Central memory CD4-positive, alpha-beta T cell (primary cell): ENCODE data around the gene PRAC1.

Experiments used
- DNase-seq: peaks from one replicate; pipeline ENCODE4 v3.0.0; 2022

The PRAC1 gene

DNA sequence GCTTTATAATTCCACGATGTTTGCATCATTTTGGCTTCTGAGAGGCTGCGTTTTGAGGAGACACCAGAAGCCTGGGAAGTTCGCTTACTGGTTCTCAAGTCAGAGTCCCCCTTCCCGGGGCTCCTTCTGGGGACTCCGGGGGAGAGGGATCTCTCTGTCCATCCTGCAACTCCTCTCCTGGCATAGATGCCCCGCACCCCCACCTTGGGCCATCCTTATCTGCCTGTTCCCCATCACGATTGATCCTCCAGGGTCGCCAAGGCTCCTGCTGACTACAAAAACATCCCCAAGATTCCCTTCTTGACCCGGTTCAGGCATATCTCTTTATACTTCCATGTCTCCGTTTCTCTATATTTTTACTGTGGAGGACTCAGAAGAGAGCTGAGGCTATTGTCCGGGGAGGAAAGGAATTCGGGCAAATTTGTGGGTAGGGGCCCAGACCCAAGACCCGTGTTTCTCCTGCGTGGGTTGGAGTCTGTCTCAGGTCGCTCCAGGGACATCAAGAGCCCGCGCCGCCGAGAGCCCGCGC, 24.7 kb upstream of the PRAC1 start:
- no peak for DNase-seq

DNA sequence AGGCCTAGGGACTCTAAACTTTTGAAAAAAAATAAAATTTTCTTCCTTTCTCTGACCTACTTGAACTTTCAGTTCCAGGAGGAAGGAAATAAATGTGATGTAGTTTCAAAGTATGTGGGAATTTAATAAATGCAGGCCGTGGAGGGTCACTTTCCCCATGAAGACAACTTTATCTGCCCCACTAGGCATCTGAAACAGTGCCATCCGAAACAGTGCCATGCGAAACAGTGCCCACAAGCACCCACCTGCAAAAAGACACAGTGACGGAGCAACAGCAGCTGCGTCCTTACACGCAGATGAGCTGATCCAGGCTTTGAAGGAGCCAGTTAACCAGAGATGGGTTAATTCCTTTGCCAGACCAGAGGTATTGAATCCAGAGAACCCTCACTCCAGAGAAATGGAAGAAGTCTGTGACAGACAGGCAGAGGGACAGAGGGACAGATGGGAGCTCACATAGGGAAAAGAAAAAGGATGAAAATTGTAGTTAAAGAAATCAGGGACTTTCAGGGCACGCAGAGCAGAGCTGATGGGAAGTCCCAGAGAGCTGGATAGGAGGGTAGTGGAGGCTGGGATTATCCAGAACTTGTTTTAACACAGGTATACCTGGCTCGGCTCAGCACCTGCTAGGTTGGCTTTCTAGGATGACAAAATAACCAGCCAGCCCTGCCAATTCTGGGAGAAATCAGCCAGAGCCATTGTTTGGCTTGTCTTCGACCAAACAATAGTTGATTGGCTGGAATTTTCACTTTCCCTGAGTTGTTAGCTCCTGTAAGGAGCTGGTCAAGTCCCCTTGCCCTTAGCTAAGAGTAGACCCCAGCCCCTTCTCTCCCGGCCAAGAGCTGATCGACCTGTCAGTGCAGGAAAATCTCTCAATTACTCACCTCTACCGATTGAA, 23.3 kb upstream of the PRAC1 start:
- DNase-seq, result no peak

DNA sequence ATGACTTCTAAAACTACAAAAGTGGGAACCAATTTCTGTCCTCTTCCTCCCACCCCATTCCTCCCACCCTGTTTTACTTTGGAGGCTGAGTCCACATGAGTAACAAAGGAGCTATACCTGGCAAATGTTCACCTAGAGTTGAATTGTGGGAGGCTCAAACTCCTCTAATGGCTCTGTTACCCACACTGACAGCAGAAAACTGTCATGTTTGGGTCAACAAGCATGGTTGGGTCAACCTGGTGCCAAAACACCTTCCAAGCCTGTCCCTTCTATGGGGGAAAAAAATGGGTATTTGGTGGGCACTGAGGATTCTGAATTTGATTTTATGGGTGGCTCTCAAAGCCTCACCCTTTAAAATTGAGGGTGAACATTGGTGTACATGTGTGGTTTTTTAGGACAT, 18.2 kb upstream of the PRAC1 start:
- DNase-seq, result no peak

DNA sequence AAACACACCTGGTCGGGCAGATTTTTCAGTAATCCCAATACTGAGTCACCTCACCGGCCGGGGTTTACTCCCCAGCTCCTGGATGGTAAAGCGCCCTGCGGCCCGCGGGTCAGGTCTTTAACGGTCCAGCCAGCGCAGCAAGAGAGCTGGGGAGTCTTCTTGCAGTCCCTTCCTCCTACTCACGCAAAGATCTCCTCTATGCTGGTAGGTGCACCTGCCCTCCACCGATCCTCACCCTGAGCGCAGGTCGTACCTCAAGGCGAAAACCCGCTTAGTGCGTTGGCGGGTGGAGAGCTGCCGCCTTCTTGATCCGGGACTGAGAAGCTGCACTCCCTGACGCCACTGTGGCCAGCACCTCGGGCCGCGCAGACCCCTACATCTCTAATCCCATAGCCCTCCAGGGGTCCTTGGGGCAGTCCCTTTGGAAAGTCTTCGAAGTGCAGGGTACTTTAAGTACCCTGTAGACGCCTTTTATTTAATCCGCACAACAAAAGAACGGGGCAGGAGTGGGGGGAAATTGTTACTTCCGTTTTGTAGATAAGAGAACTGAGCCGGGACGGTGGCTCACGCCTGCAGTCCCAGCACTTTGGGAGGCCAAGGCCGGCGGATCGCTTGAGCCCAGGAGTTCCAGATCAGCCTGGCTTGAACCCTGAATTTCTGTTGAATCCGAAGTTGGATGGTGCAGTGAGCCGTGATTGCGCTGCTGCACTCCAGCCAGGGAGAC, 16.6 kb upstream of the PRAC1 start:
- no peak for DNase-seq

DNA sequence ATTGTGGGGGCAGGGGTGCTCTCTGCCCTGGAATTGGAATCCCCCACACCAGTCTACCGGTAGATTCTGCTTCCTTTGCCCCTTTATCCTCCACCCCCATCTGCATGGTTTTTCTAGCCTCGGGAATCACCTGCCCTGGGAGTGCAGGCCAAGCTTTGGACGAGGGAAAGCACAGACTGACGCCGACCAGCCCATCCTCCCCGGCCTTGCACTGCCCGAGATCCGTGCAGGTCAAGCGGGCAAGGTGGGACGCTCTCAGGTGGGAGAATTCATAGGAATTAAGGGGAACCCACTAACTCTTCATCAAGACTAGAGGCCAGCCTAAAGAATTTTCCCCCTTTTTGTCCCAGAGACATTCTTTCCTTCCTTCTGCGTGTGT, 16.1 kb upstream of the PRAC1 start:
- DNase-seq, result no peak

DNA sequence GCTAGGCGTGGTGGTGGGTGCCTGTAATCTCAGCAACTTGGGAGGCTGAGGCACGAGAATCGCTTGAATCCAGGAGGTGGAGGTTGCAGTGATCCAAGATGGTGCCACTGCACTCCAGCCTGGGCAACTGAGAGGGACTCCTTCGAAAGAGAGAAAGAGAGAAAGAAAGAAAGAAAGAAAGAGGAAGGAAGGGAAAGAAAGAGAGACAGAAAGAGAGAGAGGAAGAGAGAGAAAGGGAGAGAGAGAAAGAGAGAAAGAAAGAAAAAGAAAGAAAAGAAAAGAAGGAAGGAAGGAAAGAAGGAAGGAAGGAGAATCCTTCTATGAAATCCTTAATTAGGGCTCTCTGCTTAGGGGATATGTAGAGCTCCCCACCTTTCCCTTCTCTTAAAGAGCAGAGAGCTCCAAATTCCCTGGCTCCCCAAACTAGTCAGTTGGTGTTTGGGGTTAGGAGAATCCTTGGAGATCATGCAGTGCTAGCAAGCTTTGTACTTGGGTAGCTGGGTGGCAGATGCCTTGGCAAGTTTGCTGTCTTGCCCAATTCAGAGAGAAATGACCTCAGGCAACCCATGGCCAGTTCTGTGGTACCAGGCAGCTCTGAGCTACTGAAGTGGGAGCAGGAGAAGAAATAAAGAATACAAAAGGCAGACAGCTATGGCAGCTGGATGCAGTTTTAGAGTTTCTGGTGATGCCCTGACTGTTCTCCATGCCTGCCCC, 15.2 kb upstream of the PRAC1 start:
- DNase-seq, result no peak

DNA sequence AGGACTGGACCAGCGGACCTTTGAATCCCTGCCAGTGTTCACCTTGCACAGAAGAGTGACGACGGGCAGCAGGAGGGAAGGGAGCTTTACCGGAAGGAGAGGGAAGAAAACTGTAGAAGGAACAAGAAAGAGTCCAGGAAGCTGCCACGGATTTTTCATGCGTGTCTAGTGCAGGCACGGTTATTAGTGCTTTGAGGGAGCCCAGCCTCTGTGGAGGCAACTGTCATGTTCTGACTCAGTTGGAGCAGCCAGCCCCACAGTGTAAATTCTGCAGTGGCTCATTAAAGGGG, 12.7 kb upstream of the PRAC1 start:
- no peak for DNase-seq

DNA sequence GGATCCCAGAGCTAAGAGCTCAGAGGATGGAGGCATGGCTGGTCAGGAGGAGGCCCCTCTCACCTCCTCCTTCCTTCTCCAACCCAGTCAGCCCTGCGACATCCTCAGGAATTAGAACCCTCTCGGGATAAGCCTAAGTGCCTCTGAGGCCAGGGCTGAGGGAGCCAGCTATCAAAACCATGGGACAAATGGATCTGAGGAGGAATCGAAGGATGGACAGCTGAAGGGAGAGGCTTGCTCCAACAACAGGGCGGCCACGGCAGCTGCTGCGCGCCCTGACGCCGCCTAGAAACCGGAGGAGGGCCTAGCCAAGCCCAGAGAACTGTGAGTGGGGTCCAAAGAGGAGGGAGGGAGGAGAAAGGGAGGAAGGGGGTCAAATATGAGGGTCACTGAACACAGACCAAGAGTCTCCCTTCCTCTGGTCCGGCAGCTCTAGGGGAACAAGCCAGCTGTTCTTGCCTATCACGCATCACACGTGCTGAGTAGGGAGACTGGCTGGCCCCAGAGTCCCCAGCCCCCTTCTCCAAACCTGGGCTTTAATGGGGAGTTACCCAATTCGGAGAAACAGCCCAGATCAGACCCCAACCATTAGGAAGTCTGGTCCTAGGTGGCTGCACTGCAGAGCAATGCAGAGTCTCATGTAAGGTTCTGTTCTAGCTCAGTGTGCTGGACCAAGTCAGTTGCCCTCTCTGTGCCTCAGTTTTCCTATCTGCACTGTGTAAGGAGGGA, 12.2 kb upstream of the PRAC1 start:
- DNase-seq, result no peak

DNA sequence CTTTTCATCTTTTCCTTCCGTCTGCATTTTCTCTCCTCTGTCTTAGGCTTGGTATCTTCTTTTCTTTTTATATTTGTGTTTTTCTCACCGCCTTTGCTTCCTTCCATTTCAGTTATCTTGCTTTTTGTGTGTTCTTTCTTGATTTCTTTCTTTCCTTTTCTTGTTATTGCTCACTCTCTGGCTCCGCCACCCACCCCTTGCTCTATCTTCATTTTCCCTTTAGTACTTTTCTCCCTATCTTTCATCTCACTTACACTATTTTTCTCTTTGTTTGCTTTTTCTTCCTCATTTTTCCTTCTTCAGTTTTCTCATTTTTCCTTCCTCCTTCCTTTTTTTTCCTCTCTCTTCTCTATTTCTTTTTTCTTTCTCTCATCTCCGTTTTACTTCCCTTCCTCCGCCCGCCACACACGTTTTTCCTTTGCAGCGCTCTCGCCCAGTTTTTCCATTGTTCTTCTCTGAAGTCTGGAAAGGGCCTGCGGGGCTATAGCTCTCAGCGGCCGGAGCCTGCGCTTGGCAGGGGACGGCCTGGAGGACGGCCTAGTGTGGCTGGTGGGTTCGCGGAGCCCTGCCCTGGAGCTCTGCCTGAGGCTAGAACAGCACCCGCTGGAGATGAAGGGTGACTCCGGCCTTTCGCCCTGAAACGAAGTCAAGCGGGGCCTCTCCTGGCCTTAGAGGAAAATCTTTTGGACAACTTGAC, 11.5 kb upstream of the PRAC1 start:
- no peak for DNase-seq

DNA sequence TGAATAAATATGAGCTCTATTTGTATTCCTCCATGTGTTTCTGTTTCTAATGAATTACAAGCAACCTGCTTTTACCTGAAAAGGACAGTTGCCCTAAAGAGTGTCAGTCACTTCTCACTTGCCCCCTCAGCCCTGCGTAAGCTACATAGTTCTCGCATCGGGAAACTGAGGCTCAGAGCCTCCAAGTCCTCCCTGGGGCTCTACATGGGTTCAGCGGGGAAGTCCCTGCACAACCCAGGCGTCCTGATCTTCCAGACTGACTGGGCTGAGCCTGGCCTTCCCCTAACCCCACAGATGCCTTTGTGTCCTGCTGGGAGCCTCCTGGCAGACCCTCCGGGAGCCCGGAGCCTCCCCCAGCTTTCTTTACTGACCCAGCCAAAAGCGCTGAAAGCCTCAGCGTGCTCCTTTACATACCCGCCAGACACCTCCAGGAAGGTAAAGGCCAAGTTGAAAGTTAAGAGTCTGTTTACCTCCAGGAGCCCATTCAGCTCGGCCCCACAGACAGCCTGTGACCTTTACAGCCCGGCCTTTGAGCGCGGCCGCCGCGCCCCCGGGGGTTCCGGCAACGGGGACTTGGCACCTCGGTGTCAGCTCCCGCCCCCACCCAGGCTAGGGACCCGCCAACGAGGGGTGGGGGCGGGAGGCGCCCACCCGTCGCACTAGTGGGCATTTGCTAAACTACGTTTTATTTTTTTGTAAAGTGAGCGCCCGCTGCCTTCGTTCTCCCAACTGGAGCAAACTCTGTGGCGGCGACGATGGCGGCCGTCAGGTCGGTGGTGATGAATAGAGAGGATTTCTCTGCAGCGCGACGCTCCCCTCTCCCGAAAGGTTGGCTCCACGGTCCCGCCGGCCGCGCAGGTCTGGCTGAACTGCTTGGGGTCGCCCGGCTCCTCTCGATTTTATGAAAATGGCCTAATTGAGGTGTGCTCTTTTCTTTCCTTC, 10.6 kb upstream of the PRAC1 start:
- DNase-seq, result no peak

DNA sequence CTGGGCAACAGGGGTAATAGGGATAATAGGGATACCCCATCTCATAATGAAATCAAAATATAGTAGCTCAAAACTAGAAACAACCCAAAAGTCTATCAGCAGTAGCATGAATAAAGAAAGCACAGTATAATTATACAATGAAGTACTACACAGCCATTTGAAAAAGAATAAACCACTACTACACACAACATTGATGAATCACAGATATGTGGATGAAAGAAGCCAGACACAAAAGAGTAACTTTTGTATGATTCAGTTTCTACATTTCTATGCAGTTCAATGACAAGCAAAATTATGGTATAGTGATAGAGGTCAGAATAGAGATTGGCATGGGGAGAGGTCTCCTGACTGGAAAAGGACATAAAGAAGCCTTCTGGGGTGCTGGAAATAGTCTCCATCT, 9.0 kb upstream of the PRAC1 start:
- no peak for DNase-seq

DNA sequence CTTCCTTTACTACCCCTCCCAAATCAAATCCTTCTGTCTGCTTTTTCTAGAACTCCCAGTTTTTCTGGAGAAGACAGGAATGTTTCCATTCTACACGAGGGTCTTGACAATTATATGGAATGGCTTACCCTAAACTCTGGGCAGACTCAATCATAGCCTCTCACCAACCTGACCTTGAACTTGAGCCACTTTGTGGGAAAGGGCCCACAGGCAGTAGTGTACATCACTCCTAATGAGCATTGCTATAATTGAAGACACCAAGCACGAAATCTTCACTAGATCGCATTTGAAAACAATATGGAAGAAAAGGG, 7.9 kb upstream of the PRAC1 start:
- no peak for DNase-seq

DNA sequence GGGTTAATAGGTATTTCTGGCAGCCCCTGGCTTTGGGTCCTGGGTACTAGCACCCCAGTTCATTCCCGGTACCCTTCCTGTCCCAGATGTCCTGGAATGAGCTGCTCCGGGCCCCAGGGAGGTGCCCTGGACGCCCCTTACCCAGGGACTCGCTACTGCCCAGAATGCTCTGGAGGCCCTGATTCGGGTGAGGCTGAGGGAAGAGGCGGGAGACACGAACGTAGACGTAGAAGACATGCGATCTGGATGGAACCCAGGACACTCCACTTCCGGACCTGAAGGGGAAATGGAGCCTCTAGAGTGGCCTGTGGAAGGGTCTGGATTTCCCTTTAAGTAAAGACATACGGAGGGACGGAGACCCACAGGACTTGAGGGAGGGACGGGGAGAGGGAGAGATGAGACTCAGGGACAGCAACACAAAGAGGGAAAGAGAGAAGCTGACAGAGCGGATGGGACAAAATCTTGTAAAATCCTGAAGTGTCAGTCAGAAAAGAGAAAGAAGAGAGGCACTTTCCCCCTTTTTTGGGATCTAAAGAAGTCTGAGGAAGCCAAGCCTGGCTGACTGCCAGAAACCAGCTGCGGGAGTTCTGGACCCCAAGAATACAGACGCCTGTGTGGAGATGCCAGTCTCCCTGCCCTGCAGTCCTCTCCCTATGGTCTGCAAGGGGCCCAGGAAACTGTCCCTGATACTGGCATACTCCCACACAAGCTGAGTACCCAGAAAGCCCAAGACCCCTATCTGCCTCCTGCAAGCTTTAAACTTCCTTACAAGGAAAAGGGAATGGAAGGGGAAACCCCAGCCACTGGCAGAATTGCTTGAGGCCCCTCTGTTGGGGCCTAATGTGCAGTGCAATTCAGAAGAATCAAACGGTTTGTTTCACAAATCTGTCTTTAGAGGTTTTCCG, 7.3 kb upstream of the PRAC1 start:
- no peak for DNase-seq

DNA sequence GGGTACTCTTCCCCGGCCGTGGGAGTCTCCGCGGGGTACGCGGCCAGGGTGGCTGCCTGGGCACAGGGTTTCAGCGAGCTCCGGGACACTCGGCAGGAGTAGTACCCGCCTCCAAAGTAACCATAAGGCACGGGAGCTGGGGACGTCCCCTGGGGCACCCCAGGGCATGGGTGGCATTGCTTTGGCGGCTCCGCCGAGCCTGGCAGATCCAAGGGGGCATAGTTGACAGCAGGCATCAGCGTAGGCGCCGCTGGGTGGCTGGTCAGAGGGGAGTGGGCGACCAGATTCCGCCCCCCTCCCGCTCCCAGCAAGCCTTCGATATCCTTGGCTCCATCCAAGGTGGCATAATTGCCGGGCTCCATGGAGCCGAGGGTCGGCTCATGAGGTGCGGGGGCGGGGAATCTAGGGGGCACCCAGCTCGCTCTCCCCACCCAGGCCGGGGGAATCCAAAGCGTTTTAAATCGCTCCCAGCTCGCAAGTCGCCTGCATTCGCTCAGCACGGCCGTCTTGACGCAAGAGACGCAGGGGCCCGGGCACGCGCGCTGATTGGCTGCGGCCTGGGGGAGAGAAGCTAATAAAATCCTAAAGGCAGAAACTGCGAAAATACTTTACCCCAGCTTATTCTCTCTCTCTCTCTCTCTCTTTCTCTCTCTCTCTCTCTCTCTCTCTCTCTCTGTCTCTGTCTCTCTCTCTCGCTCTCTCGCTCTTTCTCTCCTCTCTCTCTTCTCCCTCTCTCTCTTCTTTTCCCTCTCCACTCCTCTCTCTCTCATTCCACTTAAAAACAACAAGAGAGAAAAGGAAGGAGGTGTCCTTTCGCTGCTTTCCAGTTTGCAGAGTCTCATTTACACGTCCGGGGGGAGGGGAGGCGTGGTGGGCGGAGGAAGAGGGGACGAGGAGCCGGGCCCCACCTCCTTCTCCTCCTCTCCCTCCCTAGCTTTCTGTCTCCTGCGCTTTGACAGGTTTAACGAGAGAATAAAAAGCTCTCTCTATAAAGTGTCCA, 6.2 kb upstream of the PRAC1 start, which contains the start of gene HOXB13:
TSS of gene HOXB13 (minus strand) at position 519 of the 1,000 bp plus-strand sequence. CDS start at position 362, 157 bp downstream.
- peak; percentile 30 for DNase-seq

DNA sequence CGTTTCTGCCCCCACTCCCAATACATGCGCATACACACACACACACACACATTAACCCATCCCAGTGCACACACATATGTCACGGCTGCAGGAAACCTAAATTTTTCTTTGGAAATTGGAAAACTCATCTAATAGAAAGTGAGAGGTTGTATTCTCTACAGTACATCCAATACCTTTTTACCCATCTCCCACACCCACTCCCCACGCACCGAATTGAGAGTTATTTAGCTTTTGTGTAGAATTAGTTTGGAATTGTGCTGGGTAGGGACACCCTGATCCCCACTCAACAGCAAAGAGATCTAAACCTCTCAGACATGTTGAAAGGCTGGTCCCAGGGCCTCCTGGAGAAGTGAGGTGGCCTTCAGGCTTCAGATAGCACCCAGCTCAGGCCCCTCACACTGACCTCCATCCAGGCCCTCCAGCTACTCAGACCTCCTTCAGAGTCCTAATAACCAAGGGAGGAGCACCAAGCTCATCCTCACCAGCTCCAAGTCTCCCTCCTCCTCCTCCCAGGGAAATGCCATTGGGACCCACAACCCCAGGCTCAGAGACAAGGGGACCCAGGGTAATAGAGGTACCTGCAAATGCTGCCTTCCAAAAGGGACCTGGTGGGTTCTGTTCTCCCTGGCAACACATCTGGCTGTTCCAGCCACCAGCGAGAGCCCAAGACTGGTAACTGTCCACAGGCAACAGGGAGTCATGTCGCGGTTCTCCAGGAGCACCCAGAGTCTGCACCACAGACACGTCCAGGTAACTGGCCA, 5.3 kb upstream of the PRAC1 start:
- DNase-seq, result no peak

DNA sequence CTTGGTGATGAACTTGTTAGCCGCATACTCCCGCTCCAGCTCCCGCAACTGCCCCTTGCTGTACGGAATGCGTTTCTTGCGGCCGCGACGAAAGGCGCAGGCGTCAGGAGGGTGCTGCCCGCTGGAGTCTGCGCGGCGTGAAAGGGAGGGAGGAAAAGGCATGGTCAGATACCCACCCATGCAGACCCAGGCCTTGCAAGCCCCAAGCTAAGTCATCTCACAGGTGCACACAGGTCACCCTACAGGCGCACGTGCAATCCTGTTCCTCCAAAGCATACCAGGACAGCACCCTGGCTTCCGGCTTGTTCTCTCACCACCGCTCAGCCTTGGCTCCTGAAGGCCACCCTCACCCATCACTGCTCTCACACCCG, 4.6 kb upstream of the PRAC1 start:
- DNase-seq, result no peak

DNA sequence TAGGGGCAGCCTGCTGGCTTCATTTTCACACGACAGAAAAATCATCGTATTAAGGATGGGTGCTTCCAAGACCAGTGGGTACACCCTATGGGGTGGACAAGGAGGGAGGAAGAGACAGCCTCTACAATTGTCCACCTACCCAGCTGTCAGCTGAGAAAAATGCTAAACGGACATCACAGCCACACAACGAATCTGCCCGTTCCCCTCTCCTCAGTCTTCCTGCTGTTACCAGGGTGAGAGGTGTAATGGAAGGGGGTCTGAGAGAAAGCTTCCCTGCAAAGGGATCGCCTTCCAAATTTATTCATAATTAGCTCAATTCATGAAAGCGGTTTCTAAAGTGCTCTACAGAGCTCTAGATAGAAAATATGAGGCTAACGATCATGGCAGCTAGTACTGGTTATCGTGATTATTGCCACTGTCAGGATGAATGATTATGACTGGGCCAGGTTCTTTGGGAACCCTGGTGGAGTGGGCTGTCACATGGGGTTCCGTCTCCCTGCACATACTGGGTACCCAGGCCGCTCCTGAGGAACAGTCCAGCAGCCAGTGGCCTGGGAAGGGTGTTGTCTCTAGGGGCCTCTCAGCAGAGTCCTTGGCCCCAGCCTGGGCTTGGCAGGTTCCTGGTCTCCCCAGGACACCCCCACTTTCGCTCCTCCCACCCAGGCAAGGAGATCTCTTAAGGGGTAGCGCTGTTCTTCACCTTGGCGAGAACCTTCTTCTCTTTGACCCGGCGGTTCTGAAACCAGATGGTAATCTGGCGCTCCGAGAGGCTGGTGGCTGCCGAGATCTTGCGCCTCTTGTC, 4.0 kb upstream of the PRAC1 start:
- no peak for DNase-seq
